NT2/D1 (cell line): ENCODE data around the gene TACR2.

ENCODE experiments used
- SUZ12 ChIP-seq: IDR thresholded peaks from 2 replicates; pipeline ENCODE4 v1.6.1; 2011; ENCODE audit not compliant: insufficient read length, insufficient read depth; ENCODE audit errors: extremely low read depth
- YY1 ChIP-seq: IDR thresholded peaks from 2 replicates; pipeline ENCODE4 v1.6.1; 2011; ENCODE audit not compliant: insufficient read length, insufficient read depth
- ZNF274 ChIP-seq: IDR thresholded peaks from 2 replicates; pipeline ENCODE4 v1.6.1; 2011; ENCODE audit warnings: mild to moderate bottlenecking, low read depth, low read length

GRCh38 chr10:69446650-69447151, 30.0 kb upstream of the TACR2 start:
- TF ChIP-seq ZNF274, result no peak
- no peak for TF ChIP-seq YY1
- TF ChIP-seq SUZ12, result no peak
